ENCODE data around the gene RANBP1.

The RANBP1 gene

DNA sequence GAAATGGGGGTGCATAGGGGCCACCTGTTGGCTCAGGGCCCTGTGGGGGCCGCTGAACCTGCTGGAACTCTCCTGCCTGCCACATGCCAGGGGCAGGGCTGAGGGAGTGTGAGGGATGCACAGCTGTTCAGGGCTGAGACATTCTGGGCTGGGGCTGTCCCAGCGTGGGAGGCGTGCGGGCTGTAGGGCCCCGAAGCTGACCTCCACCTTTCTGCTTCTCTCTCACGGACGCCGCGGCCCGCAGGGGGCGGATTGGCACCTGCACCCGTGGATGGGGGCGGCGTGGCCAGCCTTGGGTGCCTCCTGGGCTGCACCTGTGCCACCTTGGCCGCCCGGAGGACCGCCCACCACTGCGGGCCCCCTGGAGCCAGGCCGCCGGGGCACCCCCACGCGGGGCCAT is 30.9 kb downstream of the RANBP1 start:
- Histone ChIP-seq H3K9me3 (ENCODE audit: control insufficient read depth, low read depth, low read length) (no peaks in the 10 kb centered on the region), H3K27ac (ENCODE audit: low read length) (no peak overlapping the region), H3K27me3 (ENCODE audit: control insufficient read depth, insufficient read depth, low read length) (no peaks in the 10 kb centered on the region), H3K4me1 (ENCODE audit: control insufficient read depth, low read depth, low read length) (no peaks in the 10 kb centered on the region), H3K36me3 (ENCODE audit: control insufficient read depth, low read depth, low read length) (no peaks in the 10 kb centered on the region), H3K9ac (ENCODE audit: low read length) (no peak overlapping the region), H3K4me3 (ENCODE audit: low read length) (no peak overlapping the region)

DNA sequence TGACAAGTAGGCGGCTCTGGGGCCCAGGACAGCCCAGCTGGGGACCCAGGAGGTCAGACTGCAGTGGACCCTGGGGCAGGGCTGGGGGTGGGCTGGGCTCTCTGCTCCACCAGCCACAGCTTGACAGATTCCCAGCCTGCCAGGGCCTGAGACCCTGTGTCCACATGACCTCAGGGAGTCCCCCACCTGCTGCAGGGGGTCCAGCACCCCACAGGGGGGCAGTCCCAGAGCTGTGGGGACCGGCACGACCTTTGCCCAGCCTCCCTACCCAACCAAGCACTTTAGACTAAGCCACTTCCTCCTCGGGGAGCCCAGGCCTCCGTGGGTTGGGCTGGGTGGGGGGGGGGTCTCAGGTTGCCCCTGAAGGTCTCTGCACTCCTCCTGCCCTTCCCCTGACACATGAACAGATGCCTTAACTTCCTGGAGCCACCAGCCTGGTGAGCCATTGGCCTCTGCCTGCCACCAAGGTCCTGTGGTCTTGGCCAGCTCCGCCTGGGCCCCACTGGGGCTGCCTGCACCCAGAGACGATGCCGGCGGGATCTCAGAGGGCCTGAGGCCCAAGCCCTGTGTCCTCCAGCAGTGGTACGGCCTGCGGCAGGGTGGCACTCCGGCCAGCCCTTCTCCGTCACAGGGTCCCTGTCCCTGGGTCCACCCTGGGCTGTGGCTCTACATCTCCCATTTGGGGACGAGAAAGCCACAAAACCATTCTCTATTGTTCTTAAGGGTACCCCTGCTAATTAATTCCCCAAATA is 31.5 kb downstream of the RANBP1 start:
- no peaks in the 10 kb centered on the region for H3K27me3 ChIP-seq (ENCODE audit: control insufficient read depth, insufficient read depth, low read length)
- H3K4me1 ChIP-seq (ENCODE audit: control insufficient read depth, low read depth, low read length): no peaks in the 10 kb centered on the region
- no peak overlapping the region for H3K27ac ChIP-seq (ENCODE audit: low read length)
- H3K36me3 ChIP-seq (ENCODE audit: control insufficient read depth, low read depth, low read length): no peaks in the 10 kb centered on the region
- no peak overlapping the region for H3K9ac ChIP-seq (ENCODE audit: low read length)
- H3K4me3 ChIP-seq (ENCODE audit: low read length): no peak overlapping the region
- H3K9me3 ChIP-seq (ENCODE audit: control insufficient read depth, low read depth, low read length): no peaks in the 10 kb centered on the region

DNA sequence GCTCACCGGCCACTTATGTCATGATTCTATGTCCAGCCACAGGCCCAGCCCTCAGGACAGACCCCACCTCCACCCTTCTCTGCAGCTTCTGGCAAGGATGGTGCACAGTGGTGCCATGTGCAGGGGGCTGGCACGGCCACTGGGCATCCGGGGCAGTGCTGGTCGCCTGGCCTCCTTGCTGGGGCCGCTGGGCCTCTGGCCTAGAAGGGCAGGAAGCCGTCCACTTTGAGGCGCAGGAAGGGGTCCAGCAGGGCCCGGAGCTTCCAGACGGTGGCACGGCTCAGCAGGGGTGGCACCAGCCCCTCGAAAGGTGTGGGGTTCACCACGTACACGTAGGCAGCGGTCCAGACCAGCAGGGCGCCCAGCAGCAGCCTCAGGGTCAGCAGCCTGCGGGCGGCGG is 32.5 kb downstream of the RANBP1 start:
- Histone ChIP-seq H3K27me3 (ENCODE audit: control insufficient read depth, insufficient read depth, low read length) (no peaks in the 10 kb centered on the region), H3K27ac (ENCODE audit: low read length) (no peak overlapping the region), H3K4me1 (ENCODE audit: control insufficient read depth, low read depth, low read length) (no peaks in the 10 kb centered on the region), H3K9me3 (ENCODE audit: control insufficient read depth, low read depth, low read length) (no peaks in the 10 kb centered on the region), H3K4me3 (ENCODE audit: low read length) (no peak overlapping the region), H3K9ac (ENCODE audit: low read length) (no peak overlapping the region), H3K36me3 (ENCODE audit: control insufficient read depth, low read depth, low read length) (no peaks in the 10 kb centered on the region)

DNA sequence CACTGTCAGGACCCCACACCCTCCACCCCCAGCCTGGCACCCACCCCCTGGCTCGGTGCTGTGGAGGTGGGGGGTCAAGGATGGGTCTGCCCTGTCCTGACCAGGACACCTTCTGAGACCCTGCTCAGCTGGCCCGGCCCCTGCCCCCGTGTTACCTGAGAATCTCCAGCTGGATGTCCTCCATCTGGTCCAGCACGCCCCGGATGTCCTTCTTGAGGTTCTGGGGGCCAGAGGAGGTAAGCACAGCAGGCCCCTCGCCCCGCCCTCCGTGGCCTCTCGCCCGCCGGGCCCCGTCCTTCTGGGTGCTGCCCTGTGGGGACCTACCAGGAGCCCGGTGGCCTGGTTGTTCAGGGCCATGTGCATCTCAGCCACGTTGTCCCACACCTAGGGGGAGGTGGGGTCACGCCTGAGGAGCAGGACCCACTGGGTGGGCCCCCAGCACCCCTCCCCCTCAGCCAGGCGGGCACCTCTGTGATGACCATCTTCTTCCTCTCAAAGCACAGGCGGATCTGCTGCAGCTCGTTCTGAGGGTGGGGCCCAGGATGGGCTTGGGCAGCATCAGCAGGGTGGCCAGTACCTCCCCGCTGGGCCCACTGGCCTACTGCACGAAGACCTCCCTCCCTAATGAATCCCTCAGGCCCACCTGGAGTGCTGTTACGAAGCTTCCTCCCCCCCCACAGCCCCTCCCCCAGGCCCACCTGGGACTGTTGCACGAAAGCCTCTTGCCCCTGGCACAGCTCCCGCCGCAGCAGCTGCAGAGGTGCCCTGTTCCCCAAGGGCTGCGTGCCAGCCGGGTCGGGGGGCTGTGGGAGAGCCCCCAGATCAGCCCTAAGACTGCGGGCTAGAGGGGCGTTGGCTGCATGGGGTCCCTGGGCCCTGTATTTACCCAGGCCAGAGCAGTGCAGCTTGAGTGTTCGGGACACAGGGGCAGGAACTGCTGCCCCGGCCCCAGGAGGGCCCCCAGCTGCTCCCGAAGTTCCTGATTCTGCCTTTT is 33.6 kb downstream of the RANBP1 start:
- Histone ChIP-seq H3K4me1 (ENCODE audit: control insufficient read depth, low read depth, low read length) (peaks cover 4% of the 10 kb centered on the region), H3K4me3 (ENCODE audit: low read length) (no peak overlapping the region), H3K27ac (ENCODE audit: low read length) (no peak overlapping the region), H3K9me3 (ENCODE audit: control insufficient read depth, low read depth, low read length) (no peaks in the 10 kb centered on the region), H3K36me3 (ENCODE audit: control insufficient read depth, low read depth, low read length) (no peaks in the 10 kb centered on the region), H3K27me3 (ENCODE audit: control insufficient read depth, insufficient read depth, low read length) (no peaks in the 10 kb centered on the region), H3K9ac (ENCODE audit: low read length) (no peak overlapping the region)

DNA sequence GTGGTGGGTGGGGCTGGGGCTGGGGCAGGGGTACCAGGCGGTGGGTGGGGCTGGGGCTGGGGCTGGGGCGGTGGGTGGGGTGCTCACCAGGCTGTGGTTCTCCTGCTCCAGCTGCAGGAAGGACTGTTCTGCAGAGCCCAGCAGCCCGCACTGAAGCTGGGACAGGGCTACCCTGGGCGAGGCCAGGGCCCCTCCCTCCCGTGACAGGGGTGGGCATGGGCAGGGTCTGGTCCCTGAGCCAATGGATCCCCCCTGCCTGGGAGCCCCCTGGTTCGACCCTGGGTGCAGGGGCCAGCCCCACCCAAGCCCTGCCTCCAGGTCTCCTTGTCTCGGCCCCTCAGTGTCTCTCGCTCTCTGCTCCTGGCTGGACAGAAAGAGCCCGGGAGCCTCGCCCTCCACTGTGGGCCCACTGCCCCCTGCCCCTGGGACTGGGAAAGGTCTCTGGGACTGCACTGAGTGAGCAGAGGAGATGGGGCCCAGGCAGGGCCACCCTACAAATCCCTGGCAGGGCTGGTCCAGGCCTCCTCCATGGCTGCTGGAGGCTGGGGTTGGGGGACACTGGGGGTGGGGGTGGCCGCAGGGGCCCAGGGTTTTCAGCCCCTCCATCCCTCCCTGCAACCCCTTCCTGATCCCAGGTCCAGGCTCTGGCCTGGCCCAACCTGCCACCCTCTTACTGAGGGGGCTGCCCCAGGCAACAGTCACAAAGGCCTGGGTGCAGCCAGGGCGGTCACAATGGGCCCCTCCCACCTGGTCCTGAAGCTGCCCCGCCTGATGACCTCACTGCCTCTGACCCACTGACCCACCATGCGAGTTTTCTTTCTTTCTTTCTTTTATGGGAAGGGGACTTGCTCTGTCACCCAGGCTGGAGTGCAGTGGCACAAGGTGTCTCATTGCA is 34.7 kb downstream of the RANBP1 start, which contains the start of gene CCDC188:
Gene CCDC188, minus strand, starts transcription at position 675 of the 895 bp plus-strand sequence. Its CDS starts 69 bp downstream, at position 606.
- no peaks in the 10 kb centered on the region for H3K27me3 ChIP-seq (ENCODE audit: control insufficient read depth, insufficient read depth, low read length)
- H3K4me3 ChIP-seq (ENCODE audit: low read length): no peak within 1 kb of the TSS
- peaks cover 4% of the 10 kb centered on the region for H3K4me1 ChIP-seq (ENCODE audit: control insufficient read depth, low read depth, low read length)
- H3K36me3 ChIP-seq (ENCODE audit: control insufficient read depth, low read depth, low read length): no peaks in the 10 kb centered on the region
- no peaks in the 10 kb centered on the region for H3K9me3 ChIP-seq (ENCODE audit: control insufficient read depth, low read depth, low read length)
- no peak within 1 kb of the TSS for H3K27ac ChIP-seq (ENCODE audit: low read length)
- H3K9ac ChIP-seq (ENCODE audit: low read length): no peak within 1 kb of the TSS

DNA sequence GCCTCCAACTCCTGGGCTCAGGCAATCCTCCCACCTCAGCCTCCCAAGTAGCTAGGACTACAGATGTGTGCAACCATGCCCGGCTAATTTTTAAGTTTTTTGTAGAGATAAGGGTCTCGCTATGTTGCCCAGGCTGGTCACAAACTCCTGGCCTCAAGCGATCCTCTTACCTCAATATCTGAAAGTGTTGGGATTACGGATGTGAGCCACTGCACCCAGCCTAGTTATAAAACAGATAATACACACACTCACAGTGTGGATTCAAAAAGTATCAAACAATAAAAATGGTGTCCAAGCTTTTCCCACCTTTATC is 35.3 kb downstream of the RANBP1 start:
- Histone ChIP-seq H3K27me3 (ENCODE audit: control insufficient read depth, insufficient read depth, low read length) (no peaks in the 10 kb centered on the region), H3K27ac (ENCODE audit: low read length) (no peak overlapping the region), H3K36me3 (ENCODE audit: control insufficient read depth, low read depth, low read length) (no peaks in the 10 kb centered on the region), H3K9ac (ENCODE audit: low read length) (no peak overlapping the region), H3K4me1 (ENCODE audit: control insufficient read depth, low read depth, low read length) (peaks cover 4% of the 10 kb centered on the region), H3K4me3 (ENCODE audit: low read length) (no peak overlapping the region), H3K9me3 (ENCODE audit: control insufficient read depth, low read depth, low read length) (no peaks in the 10 kb centered on the region)

DNA sequence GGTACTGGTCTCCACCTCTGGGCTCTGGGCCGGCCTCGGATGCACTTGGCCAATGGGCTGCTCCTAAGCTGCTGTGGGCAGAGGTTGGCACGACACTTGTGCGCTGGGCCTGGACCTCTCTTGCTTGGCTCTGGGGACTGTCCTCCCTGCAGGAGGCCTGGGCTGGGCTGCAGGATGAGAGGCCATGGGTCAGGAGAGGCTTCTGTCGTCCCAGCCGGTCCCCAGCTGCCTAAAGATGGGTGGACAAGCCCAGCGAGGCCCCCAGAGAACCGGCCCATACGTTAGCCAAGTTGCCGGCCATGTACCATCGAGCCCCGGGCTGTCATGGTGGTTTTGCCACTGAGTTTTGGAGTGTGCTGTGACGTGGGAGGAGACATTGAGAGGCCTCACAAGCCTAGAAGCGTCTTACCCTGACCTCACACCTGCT is 36.6 kb downstream of the RANBP1 start:
- Histone ChIP-seq H3K9ac (ENCODE audit: low read length) (no peak overlapping the region), H3K9me3 (ENCODE audit: control insufficient read depth, low read depth, low read length) (no peaks in the 10 kb centered on the region), H3K4me1 (ENCODE audit: control insufficient read depth, low read depth, low read length) (peaks cover 4% of the 10 kb centered on the region), H3K36me3 (ENCODE audit: control insufficient read depth, low read depth, low read length) (no peaks in the 10 kb centered on the region), H3K27me3 (ENCODE audit: control insufficient read depth, insufficient read depth, low read length) (no peaks in the 10 kb centered on the region), H3K4me3 (ENCODE audit: low read length) (no peak overlapping the region), H3K27ac (ENCODE audit: low read length) (no peak overlapping the region)

DNA sequence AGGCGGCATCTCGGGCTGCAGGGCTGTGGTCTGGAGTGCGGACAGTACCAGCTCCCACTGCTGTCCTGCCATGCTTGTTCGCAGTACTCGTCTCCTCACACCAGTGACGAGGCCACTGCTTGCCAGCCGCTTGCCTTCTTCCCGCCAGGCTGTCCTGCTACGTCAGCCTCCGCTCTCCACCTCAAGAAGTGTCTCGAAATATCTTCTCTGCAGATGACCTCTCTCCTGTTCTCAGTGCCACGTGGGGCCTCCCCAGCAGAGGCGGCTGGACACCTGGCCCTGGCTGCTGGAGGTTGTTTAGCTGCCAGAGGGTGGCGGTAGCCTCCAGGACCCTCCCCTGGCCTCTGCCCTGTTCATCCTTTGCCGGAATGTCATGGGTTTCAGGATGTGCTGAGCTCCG is 38.0 kb downstream of the RANBP1 start:
- Histone ChIP-seq H3K4me1 (ENCODE audit: control insufficient read depth, low read depth, low read length) (peaks cover 6% of the 10 kb centered on the region), H3K9ac (ENCODE audit: low read length) (no peak overlapping the region), H3K36me3 (ENCODE audit: control insufficient read depth, low read depth, low read length) (no peaks in the 10 kb centered on the region), H3K4me3 (ENCODE audit: low read length) (no peak overlapping the region), H3K27me3 (ENCODE audit: control insufficient read depth, insufficient read depth, low read length) (no peaks in the 10 kb centered on the region), H3K27ac (ENCODE audit: low read length) (no peak overlapping the region), H3K9me3 (ENCODE audit: control insufficient read depth, low read depth, low read length) (no peaks in the 10 kb centered on the region)

DNA sequence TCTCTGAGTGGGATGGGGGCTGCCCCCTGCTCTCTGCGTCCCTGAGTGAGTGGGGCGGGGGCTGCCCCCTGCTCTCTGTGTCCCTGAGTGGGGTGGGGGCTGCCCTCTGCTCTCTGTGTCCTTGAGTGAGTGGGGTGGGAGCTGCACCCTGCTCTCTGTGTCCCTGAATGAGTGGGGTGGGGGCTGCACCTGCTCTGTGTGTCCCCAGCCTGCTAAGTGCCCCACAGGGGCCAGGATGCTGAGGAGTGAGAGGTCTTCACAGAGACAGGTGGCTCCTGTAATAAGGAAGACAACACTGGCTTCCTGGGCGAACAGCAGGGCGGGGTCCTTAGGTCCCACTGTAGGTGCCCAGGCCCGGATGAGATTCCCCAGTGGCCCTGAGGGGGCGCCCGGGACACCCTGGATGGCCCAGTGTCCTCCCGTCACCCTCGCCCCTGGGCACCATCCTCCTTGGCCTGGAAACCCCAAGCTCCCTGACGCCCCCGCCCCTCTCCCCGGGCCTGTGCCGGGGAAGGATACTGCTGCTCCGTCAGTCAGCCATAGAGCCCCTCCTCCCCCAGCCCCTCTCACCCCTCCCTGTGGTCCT is 38.8 kb downstream of the RANBP1 start:
- Histone ChIP-seq H3K4me1 (ENCODE audit: control insufficient read depth, low read depth, low read length) (peaks cover 7% of the 10 kb centered on the region), H3K9me3 (ENCODE audit: control insufficient read depth, low read depth, low read length) (no peaks in the 10 kb centered on the region), H3K9ac (ENCODE audit: low read length) (no peak overlapping the region), H3K27me3 (ENCODE audit: control insufficient read depth, insufficient read depth, low read length) (no peaks in the 10 kb centered on the region), H3K36me3 (ENCODE audit: control insufficient read depth, low read depth, low read length) (no peaks in the 10 kb centered on the region), H3K4me3 (ENCODE audit: low read length) (no peak overlapping the region), H3K27ac (ENCODE audit: low read length) (no peak overlapping the region)

DNA sequence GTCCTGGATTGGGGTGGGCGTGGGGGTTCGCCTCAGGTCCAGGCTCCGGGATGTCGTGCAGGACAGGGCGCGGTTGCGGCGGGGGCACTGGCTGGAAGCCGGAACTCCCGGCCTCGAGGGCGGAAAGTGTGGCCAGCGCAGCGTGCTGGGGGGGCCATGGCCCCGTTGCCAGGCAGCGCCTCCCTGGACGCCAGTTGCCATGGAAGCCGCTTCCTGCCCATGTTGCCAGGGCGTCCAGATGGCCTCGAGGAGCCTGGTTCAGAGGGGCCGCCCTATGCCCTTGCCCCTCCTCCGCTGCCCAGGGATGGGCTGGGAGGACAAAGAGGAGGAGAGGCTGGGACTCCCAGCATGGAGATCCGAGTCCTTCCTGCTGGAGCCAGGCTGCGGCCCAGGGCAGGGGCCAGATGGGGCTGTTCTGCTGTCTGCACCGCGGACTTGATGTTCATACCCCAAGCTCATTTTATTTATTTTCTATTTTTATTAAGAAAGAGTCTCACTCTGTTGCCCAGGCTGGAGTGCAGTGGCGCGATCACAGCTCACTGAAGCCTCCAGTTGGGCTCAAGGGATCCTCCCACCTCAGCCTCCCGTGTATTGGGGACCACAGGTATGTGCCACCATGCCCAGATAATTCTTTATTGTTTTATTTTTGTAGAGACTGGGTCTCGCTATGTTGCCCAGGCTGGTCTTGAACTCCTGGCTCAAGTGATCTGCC is 39.6 kb downstream of the RANBP1 start:
- H3K9ac ChIP-seq (ENCODE audit: low read length): no peak overlapping the region
- H3K4me3 ChIP-seq (ENCODE audit: low read length): no peak overlapping the region
- H3K27ac ChIP-seq (ENCODE audit: low read length): no peak overlapping the region
- no peaks in the 10 kb centered on the region for H3K9me3 ChIP-seq (ENCODE audit: control insufficient read depth, low read depth, low read length)
- H3K27me3 ChIP-seq (ENCODE audit: control insufficient read depth, insufficient read depth, low read length): no peaks in the 10 kb centered on the region
- no peaks in the 10 kb centered on the region for H3K36me3 ChIP-seq (ENCODE audit: control insufficient read depth, low read depth, low read length)
- H3K4me1 ChIP-seq (ENCODE audit: control insufficient read depth, low read depth, low read length): peaks cover 7% of the 10 kb centered on the region

Measured in iPS-18a (cell line).